SK-N-SH (cell line): Measurements from ENCODE around the gene BEST2. TPM values are rescaled to one million over a fixed set of nuclear protein-coding genes. Genes with fewer than 3 reads are reported as not detected.

Experiments
- CTCF ChIA-PET: fragments of 300-600, 350-600 bp; formaldehyde crosslinking; extraction: SDS; loops from one replicate; lab custom pipeline; 2021; lab: Yijun Ruan, JAX
- POLR2A ChIA-PET: fragments of 350-600 bp; sonication (Branson Sonifier 250); formaldehyde crosslinking; extraction: SDS; loops from one replicate; lab custom pipeline; 2020; ENCODE audit warnings: antibody characterized with exemption, inconsistent platforms; lab: Yijun Ruan, JAX
- DNase-seq: peaks from one replicate; pipeline ENCODE4 v3.0.0; 2012
- H2AFZ ChIP-seq: fragments of 200-600 bp; sonication (generic); 2 replicates; pipeline ENCODE4 v1.8.1; 2016; ENCODE audit warnings: antibody characterized with exemption, mild to moderate bottlenecking, low read depth
- H3F3A ChIP-seq: fragments of 200-600 bp; sonication (generic); replicated peaks from 2 replicates; pipeline ENCODE3; 2016; ENCODE audit warnings: antibody characterized with exemption, mild to moderate bottlenecking; ENCODE audit not compliant: insufficient read depth
- H3K27ac ChIP-seq, 2 experiments: fragments of 200-500 bp in 1 of 2; fragments of 200-600 bp in 1 of 2; sonication (Bioruptor generic) in 1 of 2; sonication (generic), shearing (Covaris generic) in 1 of 2; 2 replicates each; pipeline versions ENCODE4 v1.5.1 to v1.6.1; 2014 to 2016; ENCODE audit warnings: low read depth in 2 of 2, inconsistent platforms in 1 of 2, low read length in 1 of 2, mild to moderate bottlenecking in 1 of 2, mixed read lengths in 1 of 2
- H3K27me3 ChIP-seq: fragments of 200-600 bp; sonication (generic), shearing (Covaris generic); 2 replicates; pipeline ENCODE4 v1.6.1; 2016; ENCODE audit warnings: mixed run types; ENCODE audit not compliant: insufficient read depth
- H3K36me3 ChIP-seq, 2 experiments: fragments of 200-500 bp in 1 of 2; fragments of 200-600 bp in 1 of 2; sonication (Bioruptor generic) in 1 of 2; sonication (generic) in 1 of 2; replicated peaks in 1 of 2; 2 replicates each; pipeline versions ENCODE3 to v1.5.1; 2014 to 2016; ENCODE audit warnings: low read length in 1 of 2, mild to moderate bottlenecking in 1 of 2; ENCODE audit not compliant: insufficient read depth in 2 of 2, control insufficient read depth in 1 of 2
- H3K4me1 ChIP-seq, 2 experiments: fragments of 200-500 bp in 1 of 2; fragments of 200-600 bp in 1 of 2; sonication (Bioruptor generic) in 1 of 2; sonication (generic), shearing (Covaris generic) in 1 of 2; 2 replicates each; pipeline versions ENCODE4 v1.5.1 to v1.6.1; 2014 to 2016; ENCODE audit warnings: low read depth in 1 of 2, low read length in 1 of 2, mixed run types in 1 of 2; ENCODE audit not compliant: insufficient read depth in 2 of 2, control insufficient read depth in 1 of 2
- H3K4me2 ChIP-seq: fragments of 200-600 bp; sonication (generic), shearing (Covaris generic); 2 replicates; pipeline ENCODE4 v1.6.1; 2017; ENCODE audit warnings: mixed run types
- H3K4me3 ChIP-seq, 2 experiments: fragments of 200-500 bp in 1 of 2; fragments of 200-600 bp in 1 of 2; sonication (Bioruptor generic) in 1 of 2; sonication (generic), shearing (Covaris generic) in 1 of 2; 2 replicates each; pipeline versions ENCODE4 v1.5.1 to v1.8.1; 2014 to 2016; ENCODE audit warnings: low read depth in 2 of 2, inconsistent platforms in 1 of 2, low read length in 1 of 2, mild to moderate bottlenecking in 1 of 2, mixed read lengths in 1 of 2, moderate library complexity in 1 of 2
- H3K79me2 ChIP-seq: fragments of 200-600 bp; sonication (generic); 2 replicates; pipeline ENCODE4 v1.8.1; 2017; ENCODE audit warnings: mild to moderate bottlenecking; ENCODE audit not compliant: insufficient read depth
- H3K9ac ChIP-seq: fragments of 200-600 bp; sonication (generic); 2 replicates; pipeline ENCODE4 v1.6.1; 2017; ENCODE audit warnings: mixed run types
- H3K9me2 ChIP-seq: fragments of 200-600 bp; sonication (generic); 2 replicates; pipeline ENCODE4 v1.6.1; 2017; ENCODE audit warnings: mixed run types
- H3K9me3 ChIP-seq: fragments of 200-600 bp; sonication (generic); 2 replicates; pipeline ENCODE4 v1.6.1; 2017; ENCODE audit warnings: mixed run types, mild to moderate bottlenecking, moderate library complexity
- H4K20me1 ChIP-seq: fragments of 200-600 bp; sonication (generic); 2 replicates; pipeline ENCODE4 v1.6.1; 2017; ENCODE audit warnings: mild to moderate bottlenecking, mixed run types; ENCODE audit not compliant: insufficient read depth
- EP300 ChIP-seq, 2 experiments: IDR thresholded peaks; 2 replicates each; pipeline versions ENCODE4 v1.4.0 to v1.6.1; 2012; ENCODE audit warnings: borderline replicate concordance in 1 of 2, low read depth in 1 of 2, low read length in 1 of 2
- FOXM1 ChIP-seq: IDR thresholded peaks from 2 replicates; pipeline ENCODE4 v1.4.0; 2012; ENCODE audit warnings: low read depth, mild to moderate bottlenecking
- GABPA ChIP-seq: IDR thresholded peaks from 2 replicates; pipeline ENCODE4 v1.4.0; 2012; ENCODE audit warnings: low read depth, mild to moderate bottlenecking
- GATA2 ChIP-seq: sonication (generic); formaldehyde crosslinking; IDR thresholded peaks from 2 replicates; pipeline ENCODE4 v1.5.0; 2020; ENCODE audit warnings: mild to moderate bottlenecking, missing genetic modification reagents
- PBX3 ChIP-seq: IDR thresholded peaks from 2 replicates; pipeline ENCODE4; 2012
- REST ChIP-seq: IDR thresholded peaks from 2 replicates; pipeline ENCODE4 v1.6.1; 2012; ENCODE audit warnings: mild to moderate bottlenecking, low read depth, low read length, moderate library complexity
- USF1 ChIP-seq: IDR thresholded peaks from 2 replicates; pipeline ENCODE4 v1.4.0; 2012; ENCODE audit warnings: low read depth, borderline replicate concordance
- WGBS: methylation state at CpG from one replicate; pipeline ENCODE4 v1.1.6; 2017; ENCODE audit warnings: low lambda C conversion rate; 5-methylcytosine and 5-hydroxymethylcytosine counted together
- polyA plus RNA-seq, 3 experiments: library from polyadenylated mRNA; depleted of rRNA; stranded (reverse); fragments of >200 nt; gene quantifications; 2 replicates each; pipeline ENCODE4 v1.2.3, GENCODE V29; 2012

BEST2 gene
- polyA plus RNA-seq, 1 of the 3 experiments (the other 2 are of a cell fraction): not detected

- DNase-seq: peak; percentile 28
- H3K4me3 ChIP-seq: no peak overlapping the region
- H3F3A ChIP-seq: no peaks in the 10 kb centered on the region
- 58% methylated on average over 9 of the region's 9 CpGs for WGBS
- ChIA-PET CTCF (interaction anchor here (1.3 to 23.9 kb wide), 3 partner anchors 10 to 95 kb away, joined by 4 to 273 read pairs (median 9); no protein-coding TSS in a partner anchor), POLR2A (interaction anchor here (0.6 to 1.6 kb wide), 2 partner anchors 22 to 1308 kb away, joined by 5 to 6 read pairs; no protein-coding TSS in a partner anchor)
- H2AFZ ChIP-seq: no peak overlapping the region
- H3K79me2 ChIP-seq: no peaks in the 10 kb centered on the region
- no peak for TF ChIP-seq FOXM1
- TF ChIP-seq GATA2 (CRISPR knock-in tag): no peak
- TF ChIP-seq USF1: no peak
- no peak for TF ChIP-seq EP300 (IDR thresholded peaks at IDR 0.05; ENCODE audit: borderline replicate concordance in 1 of 2, low read depth in 1 of 2, low read length in 1 of 2)
- TF ChIP-seq GABPA: no peak
- no peak for TF ChIP-seq REST
- no peak for TF ChIP-seq PBX3
- H3K27me3 ChIP-seq: peaks cover 40% of the 10 kb centered on the region
- no peaks in the 10 kb centered on the region for H3K9me2 ChIP-seq
- no peak overlapping the region for H3K27ac ChIP-seq
- H3K9me3 ChIP-seq: no peaks in the 10 kb centered on the region
- peaks cover 0 to 9% of the 10 kb centered on the region in 2 experiments for H3K36me3 ChIP-seq
- H4K20me1 ChIP-seq: no peaks in the 10 kb centered on the region
- no peak overlapping the region for H3K9ac ChIP-seq
- no peak overlapping the region for H3K4me2 ChIP-seq
- peaks cover 0 to 8% of the 10 kb centered on the region in 2 experiments for H3K4me1 ChIP-seq
Observed at GRCh38 chr19:12750851-12751250, 740 bp upstream of the BEST2 start.

GRCh38 chr19:12752056-12752781 lies 628 bp downstream of the BEST2 start:
- no peaks in the 10 kb centered on the region for H4K20me1 ChIP-seq
- no peak overlapping the region for H3K9ac ChIP-seq
- no peak overlapping the region for H2AFZ ChIP-seq
- H3K4me3 ChIP-seq: no peak overlapping the region
- peaks cover 0 to 8% of the 10 kb centered on the region in 2 experiments for H3K4me1 ChIP-seq
- no peaks in the 10 kb centered on the region for H3K79me2 ChIP-seq
- H3F3A ChIP-seq: peaks cover 1% of the 10 kb centered on the region
- H3K27me3 ChIP-seq: peaks cover 40% of the 10 kb centered on the region
- no peak overlapping the region for H3K27ac ChIP-seq
- no peaks in the 10 kb centered on the region for H3K9me3 ChIP-seq
- no peaks in the 10 kb centered on the region for H3K9me2 ChIP-seq
- POLR2A ChIA-PET: interaction anchor here (0.8 to 1.4 kb wide), 2 partner anchors 10 to 30 kb away, joined by 3 read pairs; no protein-coding TSS in a partner anchor
- CTCF ChIA-PET: interaction anchor here (0.6 to 23.9 kb wide), 9 partner anchors 9 to 94 kb away, joined by 3 to 273 read pairs (median 4); partner anchors contain the start of gene JUNB
- H3K4me2 ChIP-seq: no peak overlapping the region
- no peak for TF ChIP-seq GABPA
- DNase-seq: peak; percentile 42
- 21% methylated on average over 11 of the region's 23 CpGs for WGBS
- H3K36me3 ChIP-seq: peaks cover 0 to 6% of the 10 kb centered on the region in 2 experiments
